A673 (cell line): ENCODE results near the gene BORA.

Experiments used
- EZH2 ChIP-seq: fragments of 200-600 bp; sonication (generic); IDR thresholded peaks from 2 replicates; pipeline ENCODE4 v1.6.1; 2017; ENCODE audit warnings: borderline replicate concordance, low read depth, mild to moderate bottlenecking, mixed read lengths, antibody characterized with exemption, low read length; ENCODE audit not compliant: poor library complexity, severe bottlenecking
- TF ChIP-seq, protein P1 (sequence below): fragments of 300-800, 200-600 bp; sonication (generic); conservative IDR thresholded peaks from 2 replicates; pipeline ENCODE4 v1.5.1; 2017; ENCODE audit warnings: low read depth, mild to moderate bottlenecking, antibody characterized with exemption, low read length, moderate library complexity, mixed read lengths

GRCh38 chr13:72692884-72693514 is 34.7 kb upstream of the BORA start:
- TF ChIP-seq, protein P1, sequence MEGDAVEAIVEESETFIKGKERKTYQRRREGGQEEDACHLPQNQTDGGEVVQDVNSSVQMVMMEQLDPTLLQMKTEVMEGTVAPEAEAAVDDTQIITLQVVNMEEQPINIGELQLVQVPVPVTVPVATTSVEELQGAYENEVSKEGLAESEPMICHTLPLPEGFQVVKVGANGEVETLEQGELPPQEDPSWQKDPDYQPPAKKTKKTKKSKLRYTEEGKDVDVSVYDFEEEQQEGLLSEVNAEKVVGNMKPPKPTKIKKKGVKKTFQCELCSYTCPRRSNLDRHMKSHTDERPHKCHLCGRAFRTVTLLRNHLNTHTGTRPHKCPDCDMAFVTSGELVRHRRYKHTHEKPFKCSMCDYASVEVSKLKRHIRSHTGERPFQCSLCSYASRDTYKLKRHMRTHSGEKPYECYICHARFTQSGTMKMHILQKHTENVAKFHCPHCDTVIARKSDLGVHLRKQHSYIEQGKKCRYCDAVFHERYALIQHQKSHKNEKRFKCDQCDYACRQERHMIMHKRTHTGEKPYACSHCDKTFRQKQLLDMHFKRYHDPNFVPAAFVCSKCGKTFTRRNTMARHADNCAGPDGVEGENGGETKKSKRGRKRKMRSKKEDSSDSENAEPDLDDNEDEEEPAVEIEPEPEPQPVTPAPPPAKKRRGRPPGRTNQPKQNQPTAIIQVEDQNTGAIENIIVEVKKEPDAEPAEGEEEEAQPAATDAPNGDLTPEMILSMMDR: no peak
- no peak for TF ChIP-seq EZH2
